PC-9 (cell line): ENCODE measurements around the gene NAA10. TPM values are rescaled to one million over a fixed set of nuclear protein-coding genes. Genes with fewer than 3 reads are reported as not detected.
A peak's percentile ranks its signal among the peaks of the same experiment; 100 is the strongest.

Source experiments
- BruUV-seq: library from RNA; stranded (reverse); fragments of 400-500 nt; replicated peaks from 2 replicates; lab custom pipeline; 2021; lab: Mats Ljungman, UMichigan
- CTCF ChIA-PET: fragments of 300-600 bp; sonication (Branson Sonifier 250); formaldehyde crosslinking; loops from one replicate; lab custom pipeline; 2022; ENCODE audit warnings: antibody characterized with exemption; lab: Charles Lee
- POLR2A ChIA-PET: fragments of 300-600 bp; sonication (Branson Sonifier 250); formaldehyde crosslinking; loops from one replicate; lab custom pipeline; 2022; ENCODE audit warnings: antibody characterized with exemption; ENCODE audit not compliant: unreplicated experiment; lab: Charles Lee
- DNase-seq, 2 experiments: peaks; one replicate each; pipeline versions ENCODE4 v3.0.0 to v3.0.0-alpha.2; 2015 to 2022; ENCODE audit warnings: mixed read lengths in 1 of 2
- H2AFZ ChIP-seq: fragments of 200-600 bp; sonication (generic); 2 replicates; pipeline ENCODE4 v1.8.1; 2017; ENCODE audit warnings: antibody characterized with exemption
- H3F3A ChIP-seq: fragments of 200-600 bp; sonication (generic); 2 replicates; pipeline ENCODE4 v1.8.1; 2017; ENCODE audit warnings: antibody characterized with exemption, mild to moderate bottlenecking, low read depth; ENCODE audit not compliant: insufficient read depth
- H3K27ac ChIP-seq: fragments of 200-600 bp; sonication (generic); 2 replicates; pipeline ENCODE4 v1.6.1; 2016; ENCODE audit warnings: mixed run types
- H3K27me3 ChIP-seq: fragments of 200-600 bp; sonication (generic); 2 replicates; pipeline ENCODE4 v1.6.1; 2016; ENCODE audit warnings: low read depth, mixed run types; ENCODE audit not compliant: insufficient read depth
- H3K36me3 ChIP-seq: fragments of 200-600 bp; sonication (generic); 2 replicates; pipeline ENCODE4 v1.6.1; 2016; ENCODE audit warnings: low read depth, mixed run types
- H3K4me1 ChIP-seq: fragments of 200-600 bp; sonication (generic); replicated peaks from 2 replicates; pipeline ENCODE4 v1.6.1; 2016; ENCODE audit warnings: mixed run types; ENCODE audit not compliant: insufficient read depth
- H3K4me2 ChIP-seq: fragments of 200-600 bp; sonication (generic); 2 replicates; pipeline ENCODE4 v1.6.1; 2017; ENCODE audit warnings: mixed run types
- H3K4me3 ChIP-seq: fragments of 200-600 bp; sonication (generic); 2 replicates; pipeline ENCODE4 v1.6.1; 2016; ENCODE audit warnings: mixed run types
- H3K79me2 ChIP-seq: fragments of 200-600 bp; sonication (generic); 2 replicates; pipeline ENCODE4 v1.6.1; 2017; ENCODE audit warnings: low read depth, mixed run types
- H3K9me2 ChIP-seq: fragments of 200-600 bp; sonication (generic); 2 replicates; pipeline ENCODE4 v1.8.1; 2017; ENCODE audit warnings: mild to moderate bottlenecking; ENCODE audit not compliant: insufficient read depth
- H3K9me3 ChIP-seq: fragments of 200-600 bp; sonication (generic); 2 replicates; pipeline ENCODE4 v1.8.1; 2016; ENCODE audit warnings: low read depth; ENCODE audit not compliant: insufficient read depth
- H4K20me1 ChIP-seq: fragments of 200-600 bp; sonication (generic); 2 replicates; pipeline ENCODE4 v1.8.1; 2017; ENCODE audit not compliant: insufficient read depth
- CTCF ChIP-seq: fragments of 200-600 bp; sonication (generic); conservative IDR thresholded peaks from 2 replicates; pipeline ENCODE4 v1.6.1; 2017; ENCODE audit warnings: mixed run types, antibody characterized with exemption, mild to moderate bottlenecking, moderate library complexity
- EZH2 ChIP-seq: fragments of 200-600 bp; sonication (generic); IDR thresholded peaks from 2 replicates; pipeline ENCODE4 v1.8.0; 2017; ENCODE audit warnings: antibody characterized with exemption, low read depth
- intact Hi-C: fragments of 100-400 bp; cut with micrococcal nuclease; formaldehyde crosslinking; loops from one replicate; pipeline ENCODE4 v1.10.0; 2022; ENCODE audit not compliant: unreplicated experiment
- total RNA-seq: library from RNA; stranded (reverse); gene quantifications from 2 replicates; pipeline ENCODE4 v1.2.3, GENCODE V29; 2021

NAA10 gene
- total RNA-seq, 1 experiment from 2014 or later, result 181 TPM

GRCh38 chrX:153948847-153949805, 14.3 kb upstream of the NAA10 start:
- Histone ChIP-seq H3K9me2 (no peaks in the 10 kb centered on the region), H3K79me2 (no peaks in the 10 kb centered on the region), H3K9me3 (no peaks in the 10 kb centered on the region), H3K36me3 (no peaks in the 10 kb centered on the region), H3K4me1 (no peaks in the 10 kb centered on the region), H2AFZ (no peak overlapping the region), H4K20me1 (peaks cover 9% of the 10 kb centered on the region; the same call in 1 of the 2 replicates), H3K27ac (no peak overlapping the region), H3K4me3 (no peak overlapping the region), H3K4me2 (no peak overlapping the region), H3F3A (peaks cover 7% of the 10 kb centered on the region), H3K27me3 (no peaks in the 10 kb centered on the region)
- intact Hi-C loops, result loop anchor here (5.0 kb wide), 2 partner anchors 392 to 992 kb away; no protein-coding TSS in a partner anchor
- TF ChIP-seq CTCF (no peak), EZH2 (no peak)
- BruUV-seq, result TSS peak; percentile 41
- CTCF ChIA-PET, result interaction anchor here (0.6 to 0.7 kb wide), 2 partner anchors 100 to 270 kb away, joined by 3 read pairs; no protein-coding TSS in a partner anchor
- no peak for DNase-seq
- POLR2A ChIA-PET, result interaction anchor here (0.6 kb wide), 1 partner anchor 141 kb away, joined by 3 read pairs; no protein-coding TSS in a partner anchor

DNA sequence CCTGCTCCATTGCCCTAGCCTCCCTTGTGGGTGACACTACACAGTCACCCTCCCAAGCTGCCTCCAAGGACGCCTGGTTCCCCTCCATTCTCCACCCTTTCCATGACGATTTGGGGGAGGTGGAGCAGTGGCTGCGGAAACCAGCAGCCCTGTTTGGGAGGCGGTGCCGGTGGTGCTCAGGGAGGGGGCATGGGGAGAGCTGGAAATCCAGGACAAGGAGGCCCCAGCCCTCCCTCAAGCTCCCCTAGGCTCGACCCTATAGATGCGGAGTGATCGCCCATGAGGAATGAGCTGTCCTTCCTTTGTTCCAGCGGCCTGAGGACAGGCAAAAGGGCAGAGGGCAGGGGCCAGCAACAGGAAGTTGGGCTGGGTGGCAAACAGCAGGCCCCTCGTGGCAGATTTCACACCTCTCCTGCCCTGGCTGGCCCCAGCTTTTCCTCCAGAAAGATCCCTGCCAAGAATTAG, 13.2 kb upstream of the NAA10 start:
- Histone ChIP-seq H3F3A (peaks cover 7% of the 10 kb centered on the region), H3K4me2 (no peak overlapping the region), H3K9me2 (no peaks in the 10 kb centered on the region), H3K4me1 (no peaks in the 10 kb centered on the region), H2AFZ (no peak overlapping the region), H3K27ac (no peak overlapping the region), H3K4me3 (no peak overlapping the region), H3K79me2 (no peaks in the 10 kb centered on the region), H3K27me3 (no peaks in the 10 kb centered on the region), H4K20me1 (peaks cover 7% of the 10 kb centered on the region; the same call in 1 of the 2 replicates), H3K36me3 (no peaks in the 10 kb centered on the region), H3K9me3 (no peaks in the 10 kb centered on the region)
- BruUV-seq, result no TSS peak
- no peak for DNase-seq
- ChIA-PET CTCF (interaction anchor here (0.6 to 0.8 kb wide), 3 partner anchors 30 to 500 kb away, joined by 4 to 5 read pairs (median 4); no protein-coding TSS in a partner anchor), POLR2A (no interaction called here)
- no peak for TF ChIP-seq CTCF
- TF ChIP-seq EZH2, result no peak
- intact Hi-C loops, result loop anchor here (5.0 kb wide), 2 partner anchors 391 to 991 kb away; no protein-coding TSS in a partner anchor

DNA sequence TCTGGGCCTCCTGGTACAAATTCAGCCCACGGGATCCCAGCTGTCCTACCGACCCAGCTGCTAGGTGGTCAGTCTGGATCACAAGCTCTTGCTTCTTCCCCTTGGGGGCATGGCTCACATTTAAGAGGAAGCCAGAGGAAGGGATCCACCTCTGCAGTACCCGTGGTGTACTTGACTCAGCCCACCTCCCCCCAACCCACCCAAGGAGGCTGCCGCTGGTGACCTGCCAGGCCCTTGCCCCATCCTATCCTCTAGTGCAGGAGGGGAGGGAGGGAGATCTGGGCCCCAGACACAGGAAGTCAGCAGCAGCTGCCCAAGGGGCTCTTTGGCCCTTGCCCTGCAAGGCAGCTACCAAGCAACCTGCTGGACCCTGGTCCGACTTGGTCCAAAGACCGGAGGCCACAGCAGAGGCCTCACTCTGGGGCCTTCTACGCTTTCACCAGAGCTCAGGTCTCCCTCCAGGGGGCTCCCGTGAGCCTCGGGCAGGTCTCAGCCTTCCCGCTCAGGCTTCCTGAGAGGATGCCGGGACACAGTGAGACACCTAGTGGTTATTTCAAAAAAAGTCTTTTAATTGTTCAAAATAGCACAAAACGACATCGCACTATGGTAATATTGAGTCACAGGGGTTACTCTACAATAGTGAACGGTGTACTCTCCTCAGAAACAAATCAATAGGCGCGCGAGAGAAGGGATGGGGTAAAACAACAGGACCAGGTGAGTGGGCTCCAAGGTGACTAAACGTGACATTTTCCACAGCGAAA, 12.4 kb upstream of the NAA10 start:
- H3K9me3 ChIP-seq, result no peaks in the 10 kb centered on the region
- TF ChIP-seq CTCF (peak; percentile 83), EZH2 (no peak)
- no peaks in the 10 kb centered on the region for H3K9me2 ChIP-seq
- no peak overlapping the region for H3K4me3 ChIP-seq
- H3K4me1 ChIP-seq, result no peaks in the 10 kb centered on the region
- H3K36me3 ChIP-seq, result no peaks in the 10 kb centered on the region
- no peaks in the 10 kb centered on the region for H3K79me2 ChIP-seq
- no TSS peak for BruUV-seq
- H3K4me2 ChIP-seq, result no peak overlapping the region
- no peak overlapping the region for H2AFZ ChIP-seq
- intact Hi-C loops, result loop anchor here (1.0 to 5.0 kb wide), 5 partner anchors 23 to 990 kb away; partner anchors contain the start of gene PLXNB3
- POLR2A ChIA-PET, result interaction anchor here (0.6 to 0.7 kb wide), 2 partner anchors 540 to 584 kb away, joined by 3 to 20 read pairs; no protein-coding TSS in a partner anchor
- no peaks in the 10 kb centered on the region for H4K20me1 ChIP-seq
- CTCF ChIA-PET, result interaction anchor here (0.7 to 1.1 kb wide), 2 partner anchors 19 to 20 kb away, joined by 3 to 8 read pairs; no protein-coding TSS in a partner anchor
- H3K27ac ChIP-seq, result no peak overlapping the region
- peak; percentile 58 to 86 for DNase-seq
- peaks cover 7% of the 10 kb centered on the region for H3F3A ChIP-seq
- no peaks in the 10 kb centered on the region for H3K27me3 ChIP-seq
